OCI-M1 (cell line): ENCODE measurements around the gene RELCH.
A peak's percentile ranks its signal among the peaks of the same experiment; 100 is the strongest.

Experiments
- DNase-seq: peaks from one replicate; lab custom pipeline; 2025; lab: John Stamatoyannopoulos, UW

Gene RELCH

DNA sequence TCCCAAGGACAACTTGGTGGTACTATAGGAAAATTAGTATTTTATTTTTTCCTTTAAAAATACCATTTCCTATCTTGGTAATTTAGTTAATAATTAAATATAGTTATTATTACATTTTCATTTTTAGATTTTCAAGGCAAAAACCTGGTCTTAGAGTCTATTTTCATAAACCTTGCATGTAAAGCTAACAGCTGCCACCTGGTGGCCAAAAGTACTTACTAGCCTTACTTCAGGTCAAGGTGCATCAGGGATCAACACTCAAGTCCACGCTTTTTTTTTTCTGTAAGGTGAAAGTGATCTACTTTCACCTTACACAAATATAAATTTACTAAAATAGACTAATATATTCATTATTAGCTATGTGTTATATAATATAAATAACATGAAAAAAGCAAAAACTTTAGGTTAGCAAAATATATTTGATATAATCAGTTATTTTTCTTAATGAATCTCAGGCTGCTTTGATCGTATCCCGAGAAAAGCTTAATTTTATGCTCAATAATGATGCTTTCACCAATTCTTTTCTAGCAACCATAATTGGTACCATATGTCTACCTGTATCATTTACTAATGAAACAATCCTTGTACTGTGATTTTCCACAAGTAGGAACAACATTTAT lies 62.5 kb downstream of the RELCH start:
- DNase-seq: peak; percentile 84

DNA sequence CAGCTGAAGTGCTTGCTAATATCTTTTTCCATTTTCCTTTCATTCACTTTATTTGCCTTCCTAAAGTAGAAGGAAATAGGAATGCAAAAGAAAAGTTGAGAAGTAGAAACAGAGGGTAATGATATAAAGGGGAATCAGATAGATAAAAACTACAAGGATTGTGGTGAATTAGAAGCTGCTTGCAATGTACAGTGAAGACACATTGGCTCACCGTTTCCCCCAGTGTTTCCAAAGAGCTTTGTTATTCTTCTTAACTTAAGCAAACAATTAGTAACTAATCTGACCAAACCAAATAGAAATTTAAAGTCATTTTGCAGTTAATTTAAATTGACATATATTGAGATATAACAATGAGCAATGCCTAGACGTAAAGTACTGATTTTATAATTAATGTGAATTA lies 63.4 kb downstream of the RELCH start:
- DNase-seq: no peak

DNA sequence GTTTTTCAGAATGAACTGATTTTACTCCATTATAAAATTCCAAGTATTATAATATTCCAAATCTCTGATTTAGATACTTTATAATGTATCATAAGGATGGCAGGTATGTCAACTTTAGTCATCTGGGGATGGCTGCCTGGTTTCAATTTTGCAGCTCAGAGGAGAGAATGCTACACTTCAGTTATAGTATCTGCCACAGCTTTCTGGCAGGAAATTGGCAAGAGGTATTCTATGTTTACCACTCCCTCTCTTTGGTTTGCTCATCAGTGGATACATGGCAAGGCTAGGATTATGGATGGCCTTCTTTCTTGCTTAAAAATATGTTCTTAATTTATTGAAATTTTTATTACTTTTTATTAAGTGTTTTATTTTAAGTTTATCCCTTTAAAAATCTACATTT lies 71.0 kb downstream of the RELCH start:
- DNase-seq: no peak

DNA sequence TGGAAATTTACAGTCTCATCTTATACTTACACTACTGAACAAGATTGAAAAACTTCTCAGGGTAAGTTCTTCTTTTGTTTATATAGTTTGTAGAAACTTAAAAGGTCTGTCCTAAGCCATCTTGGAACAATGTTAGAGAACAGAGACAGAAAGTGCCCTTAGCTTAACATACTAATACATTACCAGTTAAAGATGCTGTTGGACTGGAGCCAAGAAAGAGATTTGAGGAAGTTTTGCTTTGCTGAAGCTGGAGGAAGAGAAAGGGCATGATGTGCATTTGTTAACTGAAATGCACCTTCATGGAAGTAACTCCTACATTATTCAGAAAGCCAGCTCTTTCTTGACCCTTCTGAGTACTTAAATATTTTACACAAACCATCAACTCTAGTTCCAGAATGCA lies 71.6 kb downstream of the RELCH start:
- peak; percentile 28 for DNase-seq

DNA sequence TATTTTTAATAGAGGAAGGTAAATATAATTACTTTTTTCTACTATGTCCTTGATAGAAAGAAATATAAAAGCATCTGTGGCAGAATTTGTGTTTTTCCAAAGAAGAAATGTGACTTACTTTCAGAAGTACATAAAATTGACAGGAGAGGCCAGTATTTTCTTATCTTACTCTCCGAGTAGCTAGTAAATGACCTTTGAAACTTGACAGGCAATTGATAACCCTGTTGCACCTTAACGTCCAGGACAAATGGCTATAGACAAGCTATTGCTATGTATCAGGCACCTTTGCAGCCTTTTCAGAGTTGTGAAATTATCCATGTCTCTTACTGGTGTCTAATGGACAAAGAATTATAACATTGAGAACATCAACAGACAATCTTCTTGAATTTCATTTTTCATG lies 75.0 kb downstream of the RELCH start:
- no peak for DNase-seq

DNA sequence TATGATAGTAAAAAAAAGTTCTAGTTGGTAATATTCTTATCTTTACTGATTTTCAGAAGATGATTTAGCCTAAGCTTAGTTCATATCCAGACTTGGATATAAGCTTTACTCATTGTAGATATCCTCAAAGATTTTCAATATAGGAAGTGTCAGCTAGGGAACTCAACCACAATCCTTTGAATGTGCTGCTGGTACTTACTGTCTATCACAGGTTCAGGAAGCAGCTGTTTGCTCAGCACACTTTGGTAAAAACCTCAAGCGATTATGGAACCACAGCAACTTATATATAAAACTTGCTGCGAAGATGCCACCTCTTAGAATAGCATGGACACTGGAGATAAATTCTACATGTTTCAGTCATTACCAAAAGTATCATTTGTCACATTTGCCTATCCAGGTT lies 77.9 kb downstream of the RELCH start:
- DNase-seq: peak; percentile 84

DNA sequence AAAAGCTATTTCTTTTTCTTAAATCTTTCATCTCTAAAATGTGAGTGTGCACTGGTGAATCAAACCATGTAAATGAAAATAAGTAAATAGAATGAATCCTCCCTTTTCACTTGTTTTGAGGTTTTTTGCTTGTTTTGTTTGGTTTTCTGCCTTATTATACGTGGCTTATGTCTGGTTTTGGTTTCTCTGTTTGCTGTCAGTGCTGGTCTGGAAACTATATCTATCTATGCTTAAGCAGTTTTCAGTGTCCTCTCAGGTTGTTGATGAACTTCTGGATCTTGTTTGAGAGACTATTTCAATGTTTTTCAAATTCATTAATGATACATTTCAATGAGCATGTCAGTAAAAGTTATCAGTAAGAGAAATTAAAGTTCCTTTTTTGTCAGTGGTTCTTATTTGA lies 90.0 kb downstream of the RELCH start:
- DNase-seq: no peak

DNA sequence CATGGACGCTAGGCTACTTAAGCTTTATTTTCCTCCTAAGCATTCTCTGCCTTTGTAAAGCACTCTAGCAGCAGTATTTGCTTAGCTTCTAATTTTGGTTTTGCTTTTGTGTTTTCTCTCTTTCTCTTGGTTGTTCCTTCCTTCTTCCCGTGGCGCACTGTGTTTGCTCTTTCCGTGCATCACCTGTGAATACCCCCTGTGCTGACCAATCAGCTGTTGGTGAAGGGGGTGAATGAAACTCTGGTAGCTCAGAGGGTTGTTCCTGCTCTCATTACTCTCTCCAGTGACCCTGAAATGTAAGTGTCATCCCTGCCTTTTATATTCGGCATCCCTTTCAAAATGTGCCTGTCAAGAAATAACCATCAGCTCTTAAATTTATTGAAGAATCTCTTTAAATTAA lies 92.5 kb downstream of the RELCH start:
- no peak for DNase-seq

DNA sequence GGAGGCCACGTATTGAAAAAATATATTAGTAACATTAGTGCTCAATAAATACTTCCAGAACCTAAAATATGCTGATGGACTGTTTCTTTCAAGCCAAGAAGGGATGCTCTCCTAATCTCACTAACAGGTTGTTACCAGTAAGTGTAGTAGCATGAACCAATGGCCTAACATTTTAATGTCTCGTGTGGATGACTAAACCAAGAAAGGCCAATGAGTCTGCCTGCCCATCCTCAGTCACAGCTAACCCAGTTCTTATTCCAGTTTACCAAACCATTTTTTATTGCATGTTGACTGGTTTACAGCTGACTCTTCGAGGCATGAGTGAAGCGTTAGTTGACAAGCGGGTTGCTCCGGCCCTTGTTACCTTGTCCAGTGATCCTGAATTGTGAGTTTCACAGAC lies 93.0 kb downstream of the RELCH start:
- DNase-seq: no peak

DNA sequence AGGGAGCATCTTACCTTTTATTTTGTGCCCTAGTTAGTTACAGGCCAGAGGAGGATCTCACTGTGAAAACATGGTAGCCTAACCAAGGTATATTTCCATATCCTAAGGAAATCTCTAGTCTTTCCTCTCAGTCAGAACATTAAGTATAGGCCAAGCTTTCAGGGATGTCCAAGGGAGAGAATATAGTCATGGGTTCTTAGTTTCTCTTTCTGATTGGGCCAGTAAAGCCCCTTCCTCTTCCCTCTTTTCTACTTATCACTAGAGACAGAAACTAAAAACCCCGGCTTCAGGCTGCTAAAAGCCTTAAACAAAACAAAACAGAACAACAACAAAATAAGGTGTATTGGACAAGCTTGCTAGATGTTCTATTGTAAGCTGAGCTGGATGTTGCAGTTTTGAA lies 93.7 kb downstream of the RELCH start:
- DNase-seq: peak; percentile 17

DNA sequence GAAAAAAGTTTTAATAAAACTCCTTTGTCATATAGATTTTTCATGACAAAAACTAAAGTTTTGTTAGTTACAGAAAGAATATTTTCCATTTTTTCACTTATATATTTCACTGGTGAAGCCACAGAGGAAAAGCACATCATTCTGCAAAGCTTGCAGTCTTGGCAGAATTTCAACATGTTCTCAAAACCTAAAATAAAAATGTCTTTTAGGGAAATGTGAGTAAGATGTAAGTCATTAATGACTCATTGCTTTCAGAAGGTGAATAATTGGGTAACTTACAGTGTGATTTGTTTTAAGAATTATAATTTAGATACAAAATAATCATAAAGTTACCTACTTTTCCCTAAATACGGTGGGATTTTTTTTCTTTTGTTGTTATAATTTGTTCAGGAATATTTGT lies 94.6 kb downstream of the RELCH start:
- DNase-seq: no peak

DNA sequence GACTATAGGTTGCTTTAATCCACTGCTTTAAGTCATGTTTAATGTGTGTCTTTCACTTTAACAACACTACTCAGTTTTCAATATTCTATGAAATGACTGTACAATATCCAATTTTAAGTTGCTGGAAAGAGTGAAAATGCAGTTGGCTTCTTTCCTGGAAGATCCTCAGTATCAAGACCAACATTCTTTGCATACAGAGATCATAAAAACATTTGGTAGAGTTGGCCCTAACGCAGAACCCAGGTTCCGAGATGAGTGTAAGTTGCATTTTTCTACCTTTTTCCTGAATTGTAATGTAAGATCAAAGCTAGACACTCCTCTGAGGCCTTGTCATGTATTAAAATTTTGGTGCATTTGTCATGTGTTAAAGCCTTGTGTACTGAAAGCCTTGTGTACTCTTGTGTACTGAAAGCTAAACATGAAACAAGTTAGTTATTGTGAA lies 95.2 kb downstream of the RELCH start:
- no peak for DNase-seq

DNA sequence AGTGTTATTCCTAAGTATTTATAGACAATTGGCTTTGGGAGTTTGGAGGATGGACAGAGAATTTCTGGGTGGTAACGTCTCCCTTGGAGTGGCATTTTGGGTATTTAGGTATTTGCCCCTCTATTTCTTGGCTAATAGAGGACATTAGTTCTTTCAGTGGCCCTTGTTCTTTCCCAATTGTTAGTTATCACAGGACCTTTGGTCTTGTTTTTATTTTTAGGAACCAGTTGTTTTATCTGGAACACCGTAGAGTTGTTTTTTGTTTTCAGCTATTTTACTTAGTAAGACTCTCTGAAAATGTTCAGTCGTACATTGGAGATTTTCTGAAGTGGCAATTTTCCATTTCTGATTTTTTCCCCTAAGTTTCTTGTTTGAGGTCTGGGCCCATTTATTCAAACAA lies 97.6 kb downstream of the RELCH start:
- no peak for DNase-seq

DNA sequence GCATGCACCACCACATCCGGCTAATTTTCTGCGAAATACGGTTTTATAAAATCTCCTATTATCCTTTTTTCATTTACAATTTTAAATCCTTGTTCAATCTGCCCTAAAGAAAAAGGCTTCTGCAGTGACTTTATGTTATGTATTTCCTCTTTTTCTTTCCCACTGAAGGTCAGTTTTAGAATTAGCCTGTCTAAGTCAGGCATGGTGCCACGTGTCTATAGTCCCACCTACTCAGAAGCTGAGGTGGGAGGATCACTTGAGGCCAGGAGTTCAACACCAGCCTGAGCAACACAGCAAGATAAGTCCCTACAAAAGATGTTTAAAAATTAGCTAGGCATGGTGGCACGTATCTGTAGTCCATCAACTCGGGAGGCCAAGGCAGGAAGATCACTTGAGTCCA lies 98.2 kb downstream of the RELCH start:
- peak; percentile 35 for DNase-seq

DNA sequence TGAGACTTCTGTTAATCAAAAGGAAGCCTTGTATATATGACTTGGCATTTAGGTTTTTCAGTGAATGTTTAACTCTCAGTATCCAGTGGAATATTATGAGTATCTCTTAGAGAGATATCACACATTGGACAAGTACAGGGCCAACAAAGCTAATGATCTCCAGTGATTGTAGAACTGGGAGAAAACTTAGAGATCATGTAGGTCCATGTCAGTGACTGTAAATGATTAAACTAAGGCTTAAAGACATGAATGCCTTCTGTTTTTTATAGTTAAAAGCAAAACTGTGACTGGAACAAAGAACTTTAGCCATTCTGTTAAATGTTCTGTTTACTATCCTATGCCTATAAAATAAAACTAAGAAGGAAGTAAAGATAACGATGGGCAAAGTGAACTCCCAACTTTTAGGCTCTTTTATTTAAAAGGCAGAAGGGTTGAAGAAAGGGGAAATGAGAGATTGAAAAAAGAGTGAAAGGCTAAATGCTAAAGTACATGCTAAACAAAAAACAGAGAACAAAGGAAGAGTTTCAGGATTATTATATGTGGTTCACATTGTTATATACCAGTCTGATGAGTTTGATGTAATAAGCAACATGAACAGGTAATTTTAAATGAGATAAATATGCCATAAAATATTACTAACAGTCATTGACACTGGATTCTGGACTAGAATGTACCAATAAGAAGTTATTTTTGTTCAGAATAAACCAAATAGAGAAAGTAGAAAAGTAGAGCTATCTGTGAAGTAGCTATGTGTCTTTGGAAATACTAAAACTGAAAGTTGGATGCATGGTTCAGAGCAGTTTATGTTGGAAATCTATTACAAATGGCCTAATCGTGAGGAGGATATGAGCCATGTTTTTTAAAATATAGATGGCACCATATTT lies 101.0 kb downstream of the RELCH start:
- DNase-seq: peak; percentile 31

DNA sequence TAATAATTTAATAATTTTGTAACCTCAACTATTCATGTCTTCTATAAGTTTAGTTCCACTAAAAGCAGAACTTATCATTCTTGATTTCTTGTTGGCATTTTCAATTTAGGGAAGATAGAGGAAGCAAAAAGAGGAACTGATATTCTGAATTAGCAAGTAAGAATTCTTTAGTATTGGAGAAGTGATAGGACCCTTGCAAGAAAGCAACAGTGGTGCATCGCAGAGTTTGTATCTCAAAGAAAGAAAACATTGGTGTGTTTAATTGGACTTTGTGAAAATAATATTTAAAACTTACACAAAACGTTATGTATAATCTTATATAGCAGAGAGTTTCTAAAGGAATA lies 101.6 kb downstream of the RELCH start:
- DNase-seq: peak; percentile 77

DNA sequence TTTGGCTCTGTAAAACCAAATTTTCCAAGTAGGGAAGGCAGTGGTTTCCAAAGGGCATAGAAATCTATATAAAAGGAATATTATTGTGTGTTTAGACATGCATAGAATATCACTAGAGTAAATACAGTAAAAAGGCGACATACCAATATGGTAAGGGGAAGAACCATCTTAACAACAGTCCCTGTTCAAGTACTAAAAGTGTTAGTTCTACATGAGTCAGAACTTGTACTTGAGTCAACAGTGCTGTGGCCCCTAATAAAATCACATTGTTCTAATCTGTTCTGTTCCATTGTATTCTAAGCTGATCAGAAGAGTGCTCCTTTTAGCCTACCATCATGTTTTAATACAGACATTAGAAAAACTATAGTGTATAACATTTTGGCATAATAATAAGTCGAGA lies 102.0 kb downstream of the RELCH start:
- DNase-seq: no peak

DNA sequence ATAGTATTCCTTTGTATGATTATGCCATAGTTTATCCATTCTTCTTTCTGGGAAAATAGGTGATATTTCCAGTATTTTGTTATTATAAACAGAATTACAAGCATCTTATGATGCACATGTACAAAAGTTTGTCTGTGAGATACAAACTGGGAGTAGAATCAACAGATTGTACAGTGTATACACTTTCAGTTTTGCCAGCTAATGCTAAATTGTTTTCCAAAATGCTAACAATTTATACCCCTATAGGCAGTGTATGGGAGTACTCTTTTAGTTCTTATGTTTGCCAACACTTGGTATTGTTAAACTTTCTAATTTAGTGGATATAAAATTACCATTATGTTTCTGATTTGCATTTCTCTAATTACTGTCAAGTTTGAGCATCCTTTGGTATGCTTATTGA lies 107.0 kb downstream of the RELCH start:
- no peak for DNase-seq

DNA sequence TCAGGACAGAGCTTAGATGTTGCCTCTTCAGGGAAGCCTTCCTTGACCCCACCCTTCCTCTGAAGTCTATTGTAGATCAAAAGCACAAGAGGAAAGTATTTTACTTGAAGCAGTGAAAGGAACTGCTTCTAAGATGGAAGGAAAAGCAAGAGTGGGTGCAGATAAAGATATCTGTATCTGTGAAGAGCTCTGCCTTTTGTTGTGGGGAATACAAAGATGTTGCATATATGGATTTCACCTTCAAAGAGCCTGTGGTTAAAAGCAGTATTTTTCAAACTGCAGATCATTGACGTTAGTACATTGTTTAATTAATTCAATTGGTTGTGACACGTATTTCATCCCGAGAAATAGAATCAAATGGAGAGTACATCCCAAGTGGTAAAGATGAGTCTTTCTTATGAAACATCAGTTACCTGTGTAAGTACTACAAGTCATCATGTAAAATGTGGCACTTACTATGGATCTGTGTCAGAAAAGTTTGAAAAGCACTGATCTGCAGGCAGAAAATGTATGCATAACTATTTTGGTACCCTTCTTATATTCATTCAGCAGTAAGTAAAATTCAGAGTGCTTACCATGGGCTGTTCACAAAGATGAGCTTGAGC lies 113.4 kb downstream of the RELCH start:
- DNase-seq: no peak

DNA sequence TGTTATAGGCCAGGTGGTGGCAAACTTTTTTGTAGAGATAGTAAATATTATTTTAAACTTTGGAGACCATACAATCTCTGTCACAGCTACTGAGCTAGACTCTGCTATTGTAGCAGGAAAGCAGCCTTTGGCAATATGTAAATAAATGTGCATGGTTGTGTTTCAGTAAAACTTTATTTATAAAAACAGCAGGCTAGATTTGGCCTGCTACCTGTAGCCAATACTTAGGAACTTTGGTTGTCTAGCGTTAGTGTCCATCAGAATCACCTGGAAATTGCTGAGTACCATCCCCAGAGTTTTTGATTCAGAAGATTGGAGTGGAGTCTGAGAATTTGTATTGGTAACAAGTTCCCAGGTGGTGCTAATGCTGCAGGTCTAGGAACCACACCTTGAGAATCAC lies 114.3 kb downstream of the RELCH start:
- no peak for DNase-seq

DNA sequence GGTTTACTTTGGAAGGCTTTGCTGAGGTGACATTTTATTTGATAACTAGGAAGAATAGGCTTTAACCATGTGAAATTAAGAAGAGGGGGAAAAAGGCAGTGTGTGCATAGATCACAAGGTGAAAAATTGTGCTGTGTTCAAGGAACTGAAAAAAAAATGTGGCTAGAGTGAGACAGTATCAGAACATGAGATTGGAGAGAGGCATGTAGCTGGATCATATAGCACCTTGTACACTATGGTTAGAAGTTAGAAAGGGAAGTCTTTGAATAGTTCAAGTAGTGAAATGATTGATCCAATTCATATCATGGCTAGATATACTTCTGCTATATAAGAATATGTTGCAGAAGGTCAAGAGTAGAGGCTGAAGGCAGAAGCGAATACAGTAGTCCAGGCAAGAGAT lies 125.8 kb downstream of the RELCH start:
- no peak for DNase-seq

DNA sequence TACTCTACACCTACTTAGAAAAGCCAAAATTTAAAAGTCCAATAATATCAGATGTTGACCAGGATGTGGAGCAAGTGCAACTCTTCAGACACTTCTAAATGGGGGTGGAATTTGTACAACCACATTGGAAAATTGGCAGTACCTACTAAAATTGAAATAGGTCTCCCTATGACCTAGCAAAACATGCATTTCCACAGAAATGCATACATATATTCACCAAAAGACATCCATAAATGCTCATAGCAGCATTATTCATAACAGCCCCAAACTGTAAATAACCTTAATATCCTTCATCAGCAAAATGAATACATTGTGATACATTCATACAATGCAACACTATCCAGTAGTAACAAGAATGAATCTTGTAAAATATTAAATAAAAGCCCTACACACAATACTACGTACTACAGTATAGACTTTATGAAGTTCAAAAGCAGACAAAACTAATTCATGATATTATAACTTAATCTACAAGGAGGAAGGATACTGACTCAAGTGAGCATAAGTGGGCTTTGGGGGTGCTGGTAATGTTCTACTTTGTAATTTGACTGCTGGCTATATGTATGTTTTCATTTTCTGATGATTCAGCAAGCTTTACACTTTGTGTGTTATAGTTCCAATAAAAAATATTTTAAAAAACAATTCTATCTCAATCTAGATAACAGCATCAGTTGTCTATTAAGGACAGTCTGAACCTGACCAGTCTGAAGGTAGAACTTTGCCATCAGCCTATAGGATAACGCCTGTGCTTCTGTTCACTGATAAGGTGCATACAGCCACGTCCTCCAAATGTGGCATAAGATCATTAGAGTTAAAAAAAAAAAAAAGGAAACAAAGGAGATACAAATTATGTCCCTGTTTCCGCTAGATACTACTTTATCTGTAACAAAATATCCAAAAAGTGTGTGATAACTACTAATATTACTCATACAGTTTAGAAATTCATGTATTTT lies 131.4 kb downstream of the RELCH start:
- peak; percentile 32 for DNase-seq
